MCF 10A (cell line): Measurements from ENCODE around the gene DSTYK. TPM values are rescaled to one million over a fixed set of nuclear protein-coding genes. Genes with fewer than 3 reads are reported as not detected.

Source experiments
- BruUV-seq: library from RNA; stranded (reverse); fragments of 400-500 nt; replicated peaks from 2 replicates; lab custom pipeline; 2021; lab: Mats Ljungman, UMichigan
- CTCF ChIA-PET: fragments of 300-600 bp; sonication (Branson Sonifier 250); formaldehyde crosslinking; extraction: SDS; loops from one replicate; lab custom pipeline; 2021; ENCODE audit warnings: antibody characterized with exemption, inconsistent platforms; lab: Yijun Ruan, JAX
- POLR2A ChIA-PET: fragments of 300-600, 350-650 bp; sonication (Branson Sonifier 250); formaldehyde crosslinking; extraction: SDS; loops from one replicate; lab custom pipeline; 2020; ENCODE audit warnings: antibody characterized with exemption, inconsistent platforms; lab: Yijun Ruan, JAX
- DNase-seq: peaks from one replicate; pipeline ENCODE4 v3.0.0-alpha.2; 2018; ENCODE audit not compliant: unreplicated experiment
- H3K27ac Mint-ChIP-seq: one replicate; pipeline ENCODE4 v1.8.0; 2022; ENCODE audit warnings: mild to moderate bottlenecking, low read depth, mixed read lengths; ENCODE audit not compliant: unreplicated experiment
- H3K27me3 Mint-ChIP-seq: one replicate; pipeline ENCODE4 v1.8.0; 2022; ENCODE audit warnings: mixed read lengths; ENCODE audit not compliant: insufficient read depth, unreplicated experiment
- H3K36me3 Mint-ChIP-seq: one replicate; pipeline ENCODE4 v1.8.0; 2022; ENCODE audit warnings: mild to moderate bottlenecking, moderate library complexity, mixed read lengths; ENCODE audit not compliant: insufficient read depth, unreplicated experiment
- H3K4me1 Mint-ChIP-seq: one replicate; pipeline ENCODE4 v1.8.0; 2022; ENCODE audit warnings: mixed read lengths; ENCODE audit not compliant: insufficient read depth, unreplicated experiment
- H3K4me3 Mint-ChIP-seq: one replicate; pipeline ENCODE4 v1.8.0; 2022; ENCODE audit warnings: mild to moderate bottlenecking, moderate library complexity, mixed read lengths; ENCODE audit not compliant: unreplicated experiment
- H3K9me3 Mint-ChIP-seq: one replicate; pipeline ENCODE4 v1.8.0; 2022; ENCODE audit warnings: mixed read lengths; ENCODE audit not compliant: unreplicated experiment
- intact Hi-C: fragments of 100-400 bp; cut with micrococcal nuclease; formaldehyde crosslinking; loops from 2 replicates; pipeline ENCODE4 v1.14.1; 2022
- total RNA-seq: library from RNA; stranded (reverse); gene quantifications from 2 replicates; pipeline ENCODE4 v1.2.3, GENCODE V29; 2022
- TF ChIP-seq, protein P1 (sequence below): fragments of 200-600 bp; IDR thresholded peaks from one replicate; pipeline ENCODE4 v1.8.0; 2022; ENCODE audit warnings: antibody characterized with exemption, mild to moderate bottlenecking; ENCODE audit not compliant: unreplicated experiment

DSTYK gene
- total RNA-seq, 1 experiment from 2014 or later: 18.4 TPM

DNA sequence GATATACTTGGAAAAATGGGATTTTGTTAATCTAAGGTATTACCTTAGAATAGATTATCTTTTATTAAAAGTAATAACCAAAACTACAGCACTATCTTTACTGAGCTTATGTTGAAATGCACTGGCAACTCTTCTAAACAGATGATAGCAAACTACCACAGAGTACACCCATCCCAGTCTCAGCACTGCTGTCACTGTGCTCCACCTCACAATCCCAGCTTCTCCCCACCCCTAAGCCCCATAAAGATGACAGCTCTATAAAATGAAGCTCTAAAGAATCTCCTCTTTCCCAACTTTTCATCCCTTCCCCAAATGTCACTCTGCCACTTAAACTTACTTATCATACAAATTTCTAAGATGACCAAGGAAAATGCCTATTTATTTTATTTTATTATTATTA is 6.4 kb downstream of the DSTYK start:
- POLR2A ChIA-PET: interaction anchor here (0.7 to 1.7 kb wide), 5 partner anchors 8 to 84 kb away, joined by 3 to 6 read pairs (median 3); partner anchors contain the start of gene RBBP5
- TF ChIP-seq, protein P1, sequence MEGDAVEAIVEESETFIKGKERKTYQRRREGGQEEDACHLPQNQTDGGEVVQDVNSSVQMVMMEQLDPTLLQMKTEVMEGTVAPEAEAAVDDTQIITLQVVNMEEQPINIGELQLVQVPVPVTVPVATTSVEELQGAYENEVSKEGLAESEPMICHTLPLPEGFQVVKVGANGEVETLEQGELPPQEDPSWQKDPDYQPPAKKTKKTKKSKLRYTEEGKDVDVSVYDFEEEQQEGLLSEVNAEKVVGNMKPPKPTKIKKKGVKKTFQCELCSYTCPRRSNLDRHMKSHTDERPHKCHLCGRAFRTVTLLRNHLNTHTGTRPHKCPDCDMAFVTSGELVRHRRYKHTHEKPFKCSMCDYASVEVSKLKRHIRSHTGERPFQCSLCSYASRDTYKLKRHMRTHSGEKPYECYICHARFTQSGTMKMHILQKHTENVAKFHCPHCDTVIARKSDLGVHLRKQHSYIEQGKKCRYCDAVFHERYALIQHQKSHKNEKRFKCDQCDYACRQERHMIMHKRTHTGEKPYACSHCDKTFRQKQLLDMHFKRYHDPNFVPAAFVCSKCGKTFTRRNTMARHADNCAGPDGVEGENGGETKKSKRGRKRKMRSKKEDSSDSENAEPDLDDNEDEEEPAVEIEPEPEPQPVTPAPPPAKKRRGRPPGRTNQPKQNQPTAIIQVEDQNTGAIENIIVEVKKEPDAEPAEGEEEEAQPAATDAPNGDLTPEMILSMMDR: peak; percentile 7
- no peaks in the 10 kb centered on the region for H3K27me3 Mint-ChIP-seq
- H3K27ac Mint-ChIP-seq: peak overlapping the region; percentile 18
- H3K4me1 Mint-ChIP-seq: peaks cover 21% of the 10 kb centered on the region
- H3K4me3 Mint-ChIP-seq: no peak overlapping the region
- H3K36me3 Mint-ChIP-seq: no peaks in the 10 kb centered on the region
- DNase-seq: no peak
- H3K9me3 Mint-ChIP-seq: no peaks in the 10 kb centered on the region
- intact Hi-C loops: no loop called here
- no TSS peak for BruUV-seq
- CTCF ChIA-PET: interaction anchor here (0.5 to 1.5 kb wide), 6 partner anchors 9 to 1865 kb away, joined by 3 to 8 read pairs (median 4); no protein-coding TSS in a partner anchor

DNA sequence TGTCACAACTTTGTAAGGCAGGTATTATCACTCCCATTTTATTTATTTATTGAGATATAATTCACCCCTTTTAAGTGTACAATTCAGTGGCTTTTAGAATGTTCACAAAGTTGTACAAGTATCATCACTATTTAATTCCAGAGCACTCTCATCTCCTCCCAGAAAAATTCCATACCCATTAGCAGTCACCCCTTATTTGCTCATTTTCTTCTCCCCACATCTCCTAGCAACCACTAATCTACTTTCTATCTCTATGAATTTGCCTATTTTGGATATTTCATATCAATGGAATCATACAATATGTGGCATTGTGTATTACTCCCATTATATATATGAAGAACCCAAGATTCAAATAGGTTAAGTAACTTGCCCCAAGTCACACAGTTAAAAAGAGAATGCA is 7.0 kb downstream of the DSTYK start:
- no peak overlapping the region for H3K4me3 Mint-ChIP-seq
- H3K9me3 Mint-ChIP-seq: no peaks in the 10 kb centered on the region
- no peaks in the 10 kb centered on the region for H3K36me3 Mint-ChIP-seq
- H3K4me1 Mint-ChIP-seq: peaks cover 20% of the 10 kb centered on the region
- no peak overlapping the region for H3K27ac Mint-ChIP-seq
- ChIA-PET CTCF (interaction anchor here (0.5 to 1.8 kb wide), 6 partner anchors 24 to 1864 kb away, joined by 3 to 6 read pairs (median 4); no protein-coding TSS in a partner anchor), POLR2A (interaction anchor here (0.6 to 1.3 kb wide), 3 partner anchors 22 to 29 kb away, joined by 3 to 4 read pairs (median 3); no protein-coding TSS in a partner anchor)
- TF ChIP-seq, protein P1: no peak
- no peaks in the 10 kb centered on the region for H3K27me3 Mint-ChIP-seq
- intact Hi-C loops: no loop called here
- no TSS peak for BruUV-seq
- DNase-seq: no peak

DNA sequence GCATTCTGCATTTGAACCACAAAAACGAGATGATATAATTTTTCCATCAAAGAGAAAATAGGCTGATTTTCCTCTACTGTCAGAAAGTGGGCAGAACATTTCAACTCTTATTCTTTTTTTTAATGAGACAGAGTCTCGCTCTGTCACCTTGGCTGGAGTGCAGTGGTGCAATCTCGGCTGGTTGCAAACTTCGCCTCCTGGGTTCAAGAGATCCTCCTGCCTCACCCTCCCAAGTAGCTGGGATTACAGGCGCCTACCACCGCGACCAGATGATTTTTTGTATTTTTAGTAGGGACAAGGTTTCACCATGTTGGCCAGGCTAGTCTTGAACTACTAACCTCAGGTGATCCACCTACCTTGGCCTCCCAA is 11.6 kb downstream of the DSTYK start:
- intact Hi-C loops: no loop called here

More for the DNA sequence above, 11.6 kb downstream of the DSTYK start:
- H3K4me3 Mint-ChIP-seq: no peak overlapping the region
- H3K4me1 Mint-ChIP-seq: peaks cover 23% of the 10 kb centered on the region
- BruUV-seq: no TSS peak
- H3K9me3 Mint-ChIP-seq: no peaks in the 10 kb centered on the region
- TF ChIP-seq, protein P1: no peak
- POLR2A ChIA-PET: interaction anchor here (0.6 to 2.2 kb wide), 6 partner anchors 10 to 829 kb away, joined by 3 to 26 read pairs (median 4); partner anchors contain the start of gene DSTYK
- no peaks in the 10 kb centered on the region for H3K27me3 Mint-ChIP-seq
- DNase-seq: no peak
- CTCF ChIA-PET: interaction anchor here (0.7 to 2.7 kb wide), 8 partner anchors 9 to 327 kb away, joined by 3 to 12 read pairs (median 4); no protein-coding TSS in a partner anchor
- no peak overlapping the region for H3K27ac Mint-ChIP-seq
- H3K36me3 Mint-ChIP-seq: no peaks in the 10 kb centered on the region
